GF-D8 (cell line): ENCODE measurements around the gene KLF16.
"Not testable (repeated sequence)": the region's sequence is repeated elsewhere in the genome, so short reads cannot be mapped to it uniquely, and the experiment has no call there.

ENCODE experiments used
- DNase-seq: peaks from one replicate; lab custom pipeline; 2025; lab: John Stamatoyannopoulos, UW

Gene KLF16

GRCh38 chr19:1863328-1863637 is at the start of gene KLF16:
Gene KLF16 (minus strand): TSS chr19:1863579. CDS start chr19:1863497, 82 bp downstream.
- no peak for DNase-seq

GRCh38 chr19:1912760-1913505 is 49.6 kb upstream of the KLF16 start:
- no peak for DNase-seq

GRCh38 chr19:1911995-1912394 is 48.6 kb upstream of the KLF16 start:
- no peak for DNase-seq

- DNase-seq = no peak
These were observed 47.7 kb upstream of the KLF16 start for GRCh38 chr19:1911098-1911497.

- no peak for DNase-seq
These were observed 46.8 kb upstream of the KLF16 start for GRCh38 chr19:1910177-1910576.

- DNase-seq = no peak
These were observed 46.3 kb upstream of the KLF16 start for GRCh38 chr19:1909761-1910080.

GRCh38 chr19:1908364-1908678 is 44.9 kb upstream of the KLF16 start:
- no peak for DNase-seq

GRCh38 chr19:1907563-1908363 is 44.4 kb upstream of the KLF16 start:
- DNase-seq = no peak

- DNase-seq = no peak
These were observed 43.7 kb upstream of the KLF16 start for GRCh38 chr19:1906985-1907562.

- no peak for DNase-seq
These were observed 42.5 kb upstream of the KLF16 start for GRCh38 chr19:1905863-1906375.

- DNase-seq = peak; percentile 92
These were observed 41.9 kb upstream of the KLF16 start, which contains the start of the genes ADAT3 and SCAMP4 for GRCh38 chr19:1905110-1905862. Gene ADAT3 (plus strand): TSS chr19:1905399. CDS start chr19:1912048, 6,649 bp downstream. Gene SCAMP4 (plus strand): TSS chr19:1905399. CDS start chr19:1915020, 9,621 bp downstream.

- no peak for DNase-seq
These were observed 41.4 kb upstream of the KLF16 start for GRCh38 chr19:1904860-1905109.

- DNase-seq = no peak
These were observed 39.5 kb upstream of the KLF16 start for GRCh38 chr19:1902923-1903322.

GRCh38 chr19:1901940-1902404 is 38.6 kb upstream of the KLF16 start:
- no peak for DNase-seq

- no peak for DNase-seq
These were observed 33.1 kb upstream of the KLF16 start for GRCh38 chr19:1896508-1896907.

GRCh38 chr19:1893791-1894190 is 30.4 kb upstream of the KLF16 start:
- no peak for DNase-seq

GRCh38 chr19:1889907-1890306 is 26.5 kb upstream of the KLF16 start:
- no peak for DNase-seq

GRCh38 chr19:1888385-1888784 is 25.0 kb upstream of the KLF16 start:
- no peak for DNase-seq

- DNase-seq = not testable (repeated sequence)
These were observed 23.0 kb upstream of the KLF16 start for GRCh38 chr19:1886360-1886759.

- peak; percentile 72 for DNase-seq
These were observed 22.2 kb upstream of the KLF16 start, which contains the start of gene ABHD17A for GRCh38 chr19:1885398-1886119. Gene ABHD17A (minus strand): TSS chr19:1885496. CDS start chr19:1881566, 3,930 bp downstream.

GRCh38 chr19:1884719-1885334 is 21.4 kb upstream of the KLF16 start:
- no peak for DNase-seq
